ENCODE results near the gene NT5DC3.

GRCh38 chr12:103812789-103813188 is 28.2 kb downstream of the NT5DC3 start:
- TF ChIP-seq POLR2A (IDR thresholded peaks at IDR 0.05) (no peak), CTCF (IDR thresholded peaks at IDR 0.05) (no peak), POLR2AphosphoS5 (IDR thresholded peaks at IDR 0.05; ENCODE audit: insufficient read depth in 1 of 2, low read depth in 1 of 2) (no peak)
